H1 (cell line): Measurements from ENCODE around the gene EEIG1.

ENCODE experiments used
- BRCA1 ChIP-seq: IDR thresholded peaks from 2 replicates; pipeline ENCODE4 v1.6.1; 2012; ENCODE audit warnings: low read depth, low read length, improper control_type of control experiment
- CHD1 ChIP-seq: IDR thresholded peaks from 2 replicates; pipeline ENCODE4 v1.6.1; 2012; ENCODE audit warnings: low read depth, low read length, improper control_type of control experiment
- EGR1 ChIP-seq: IDR thresholded peaks from 2 replicates; pipeline ENCODE4 v1.6.1; 2011; ENCODE audit warnings: low read depth, low read length, borderline replicate concordance
- HDAC2 ChIP-seq, 2 experiments: fragments of 300-600 bp in 1 of 2; sonication (generic) in 1 of 2; IDR thresholded peaks; 2 replicates each; pipeline ENCODE4 v1.6.1; 2011 to 2012; ENCODE audit warnings: low read depth in 2 of 2, low read length in 2 of 2, mild to moderate bottlenecking in 2 of 2, moderate library complexity in 2 of 2, borderline replicate concordance in 1 of 2, inconsistent platforms in 1 of 2
- RAD21 ChIP-seq, 2 experiments: IDR thresholded peaks in 1 of 2; conservative IDR thresholded peaks in 1 of 2; 2 replicates each; pipeline ENCODE4 v1.6.1; 2011; ENCODE audit warnings: low read depth in 2 of 2, low read length in 2 of 2, improper control_type of control experiment in 1 of 2, inconsistent platforms in 1 of 2, mild to moderate bottlenecking in 1 of 2, moderate library complexity in 1 of 2
- SP2 ChIP-seq: IDR thresholded peaks from 2 replicates; pipeline ENCODE4 v1.6.1; 2012; ENCODE audit warnings: mild to moderate bottlenecking, low read length, inconsistent platforms
- TF ChIP-seq, protein P1 (sequence below), 3 experiments: IDR thresholded peaks; 1 replicate in 2 of 3; 2 replicates in 1 of 3; pipeline versions ENCODE4 v1.5.1 to v1.6.1; 2011; ENCODE audit warnings: low read length in 3 of 3, mild to moderate bottlenecking in 3 of 3, inconsistent platforms in 2 of 3, low read depth in 1 of 3, moderate library complexity in 1 of 3; ENCODE audit not compliant: insufficient read depth in 1 of 3; ENCODE audit errors: control extremely low read depth in 1 of 3
- TF ChIP-seq, protein P2 (sequence below): IDR thresholded peaks from 2 replicates; pipeline ENCODE4 v1.6.1; 2012; ENCODE audit warnings: low read length, inconsistent platforms
- TF ChIP-seq, protein P3 (sequence below): IDR thresholded peaks from 2 replicates; pipeline ENCODE4 v1.6.1; 2011; ENCODE audit warnings: low read length, improper control_type of control experiment
- TF ChIP-seq, protein P4 (sequence below): IDR thresholded peaks from 2 replicates; pipeline ENCODE4 v1.6.1; 2011; ENCODE audit warnings: low read depth, mild to moderate bottlenecking, low read length; ENCODE audit not compliant: insufficient read depth

DNA sequence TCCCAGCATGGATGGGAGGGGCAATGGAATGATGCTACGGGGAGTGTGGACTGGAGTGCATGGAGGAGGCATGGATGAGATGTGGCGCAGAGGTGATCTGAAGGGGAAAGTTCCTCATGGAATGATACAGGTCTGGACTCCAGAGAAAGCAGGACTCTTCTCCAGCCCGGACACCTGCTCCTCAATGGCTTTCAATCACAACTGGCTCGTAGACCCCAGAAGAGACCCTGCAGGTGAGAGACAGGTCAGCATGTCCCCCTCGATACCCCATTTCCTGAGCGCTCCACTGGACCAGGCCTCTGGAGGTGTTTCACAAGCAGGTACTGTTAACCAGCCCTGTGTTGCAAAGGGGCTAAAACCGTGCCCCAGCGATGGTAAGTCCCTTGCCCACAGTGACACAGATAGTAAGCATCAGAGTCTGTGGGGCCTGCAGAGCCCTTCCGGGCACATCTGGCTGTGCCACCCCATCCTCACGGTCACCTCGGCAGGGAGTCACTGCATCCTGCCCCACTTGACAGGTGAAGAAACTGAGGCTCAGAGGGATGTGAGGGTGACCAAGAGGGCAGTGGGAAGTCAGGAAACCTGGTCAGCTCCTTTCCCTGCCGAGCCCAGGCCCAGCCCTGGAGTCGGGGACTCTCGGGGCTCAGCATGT is 37.7 kb downstream of the EEIG1 start:
- TF ChIP-seq EGR1: no peak
- TF ChIP-seq, protein P1, sequence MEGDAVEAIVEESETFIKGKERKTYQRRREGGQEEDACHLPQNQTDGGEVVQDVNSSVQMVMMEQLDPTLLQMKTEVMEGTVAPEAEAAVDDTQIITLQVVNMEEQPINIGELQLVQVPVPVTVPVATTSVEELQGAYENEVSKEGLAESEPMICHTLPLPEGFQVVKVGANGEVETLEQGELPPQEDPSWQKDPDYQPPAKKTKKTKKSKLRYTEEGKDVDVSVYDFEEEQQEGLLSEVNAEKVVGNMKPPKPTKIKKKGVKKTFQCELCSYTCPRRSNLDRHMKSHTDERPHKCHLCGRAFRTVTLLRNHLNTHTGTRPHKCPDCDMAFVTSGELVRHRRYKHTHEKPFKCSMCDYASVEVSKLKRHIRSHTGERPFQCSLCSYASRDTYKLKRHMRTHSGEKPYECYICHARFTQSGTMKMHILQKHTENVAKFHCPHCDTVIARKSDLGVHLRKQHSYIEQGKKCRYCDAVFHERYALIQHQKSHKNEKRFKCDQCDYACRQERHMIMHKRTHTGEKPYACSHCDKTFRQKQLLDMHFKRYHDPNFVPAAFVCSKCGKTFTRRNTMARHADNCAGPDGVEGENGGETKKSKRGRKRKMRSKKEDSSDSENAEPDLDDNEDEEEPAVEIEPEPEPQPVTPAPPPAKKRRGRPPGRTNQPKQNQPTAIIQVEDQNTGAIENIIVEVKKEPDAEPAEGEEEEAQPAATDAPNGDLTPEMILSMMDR (IDR thresholded peaks at IDR 0.05; ENCODE audit: control extremely low read depth in 1 of 3, insufficient read depth in 1 of 3, low read depth in 1 of 3, low read length in 3 of 3): no peak
- TF ChIP-seq, protein P2, sequence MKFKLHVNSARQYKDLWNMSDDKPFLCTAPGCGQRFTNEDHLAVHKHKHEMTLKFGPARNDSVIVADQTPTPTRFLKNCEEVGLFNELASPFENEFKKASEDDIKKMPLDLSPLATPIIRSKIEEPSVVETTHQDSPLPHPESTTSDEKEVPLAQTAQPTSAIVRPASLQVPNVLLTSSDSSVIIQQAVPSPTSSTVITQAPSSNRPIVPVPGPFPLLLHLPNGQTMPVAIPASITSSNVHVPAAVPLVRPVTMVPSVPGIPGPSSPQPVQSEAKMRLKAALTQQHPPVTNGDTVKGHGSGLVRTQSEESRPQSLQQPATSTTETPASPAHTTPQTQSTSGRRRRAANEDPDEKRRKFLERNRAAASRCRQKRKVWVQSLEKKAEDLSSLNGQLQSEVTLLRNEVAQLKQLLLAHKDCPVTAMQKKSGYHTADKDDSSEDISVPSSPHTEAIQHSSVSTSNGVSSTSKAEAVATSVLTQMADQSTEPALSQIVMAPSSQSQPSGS: no peak
- no peak for TF ChIP-seq BRCA1
- TF ChIP-seq, protein P3, sequence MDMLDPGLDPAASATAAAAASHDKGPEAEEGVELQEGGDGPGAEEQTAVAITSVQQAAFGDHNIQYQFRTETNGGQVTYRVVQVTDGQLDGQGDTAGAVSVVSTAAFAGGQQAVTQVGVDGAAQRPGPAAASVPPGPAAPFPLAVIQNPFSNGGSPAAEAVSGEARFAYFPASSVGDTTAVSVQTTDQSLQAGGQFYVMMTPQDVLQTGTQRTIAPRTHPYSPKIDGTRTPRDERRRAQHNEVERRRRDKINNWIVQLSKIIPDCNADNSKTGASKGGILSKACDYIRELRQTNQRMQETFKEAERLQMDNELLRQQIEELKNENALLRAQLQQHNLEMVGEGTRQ: no peak
- no peak for TF ChIP-seq SP2
- TF ChIP-seq CHD1: no peak
- no peak for TF ChIP-seq HDAC2 (IDR thresholded peaks at IDR 0.05; ENCODE audit: borderline replicate concordance in 1 of 2, low read depth in 2 of 2, low read length in 2 of 2)
- no peak for TF ChIP-seq RAD21 (IDR thresholded peaks at IDR 0.05 in 1 of 2, conservative IDR thresholded peaks at IDR 0.05 in 1 of 2; ENCODE audit: low read depth in 2 of 2, low read length in 2 of 2)
- TF ChIP-seq, protein P4, sequence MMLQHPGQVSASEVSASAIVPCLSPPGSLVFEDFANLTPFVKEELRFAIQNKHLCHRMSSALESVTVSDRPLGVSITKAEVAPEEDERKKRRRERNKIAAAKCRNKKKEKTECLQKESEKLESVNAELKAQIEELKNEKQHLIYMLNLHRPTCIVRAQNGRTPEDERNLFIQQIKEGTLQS: no peak
